GM21529 (cell line): Measurements from ENCODE around the gene DAP.

ENCODE experiments used
- ATAC-seq: cut with Tn5 transposase; IDR thresholded peaks from one replicate; pipeline ENCODE4 v1.9.1; 2021; ENCODE audit not compliant: unreplicated experiment

DAP gene

GRCh38 chr5:10761933-10762775 lies 1.1 kb upstream of the DAP start:
- ATAC-seq: no peak

GRCh38 chr5:10760921-10761184 lies 181 bp downstream of the DAP start:
- no peak for ATAC-seq

DNA sequence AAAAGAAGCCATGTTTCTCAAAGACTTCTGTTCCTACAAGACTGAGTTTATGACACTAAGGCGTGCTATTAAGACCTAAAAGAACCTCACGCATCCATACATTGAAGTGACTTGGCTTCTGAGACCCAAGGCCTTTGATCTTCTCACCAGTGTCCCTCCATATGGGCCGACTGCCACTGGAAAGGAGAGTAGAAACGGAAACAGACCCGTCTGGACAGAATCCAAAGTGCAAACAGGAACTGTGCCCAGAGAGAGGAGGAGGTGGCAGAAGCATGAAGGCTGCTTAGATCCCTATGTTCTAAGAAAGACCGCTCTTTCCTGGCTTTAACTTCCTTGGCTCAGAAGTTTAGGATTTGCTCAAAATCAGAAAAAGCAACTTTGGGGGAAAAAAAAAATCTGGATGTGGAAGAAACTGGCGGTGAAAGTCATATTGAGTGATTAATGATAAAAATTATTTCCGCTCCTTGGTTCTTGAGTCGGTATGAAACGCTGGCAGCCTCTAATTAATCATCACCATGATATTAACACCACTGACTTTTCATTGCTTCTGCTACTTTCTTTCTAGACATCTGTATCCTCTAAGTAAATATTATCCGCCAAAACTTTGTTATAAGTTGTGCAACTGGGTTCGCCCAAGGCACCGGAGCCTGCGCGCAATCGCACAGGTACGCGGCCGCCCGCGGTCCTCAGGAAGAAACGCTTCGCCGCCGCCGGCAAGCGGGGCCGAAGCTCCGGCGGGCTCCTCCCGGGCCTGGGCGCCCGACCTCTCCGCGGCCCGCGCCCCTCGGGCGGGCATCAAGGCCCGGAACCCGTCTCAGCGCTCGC lies 726 bp downstream of the DAP start:
- ATAC-seq: peak; percentile 33

- no peak for ATAC-seq
Measured at GRCh38 chr5:10759111-10759510, 1.9 kb downstream of the DAP start.

GRCh38 chr5:10757922-10758555 lies 3.0 kb downstream of the DAP start:
- ATAC-seq: no peak

- no peak for ATAC-seq
Measured at GRCh38 chr5:10757043-10757442, 4.0 kb downstream of the DAP start.

GRCh38 chr5:10756549-10756948 lies 4.5 kb downstream of the DAP start:
- peak; percentile 21 for ATAC-seq

- ATAC-seq: no peak
Measured at GRCh38 chr5:10753178-10753577, 7.9 kb downstream of the DAP start.

GRCh38 chr5:10752451-10752850 lies 8.6 kb downstream of the DAP start:
- no peak for ATAC-seq

DNA sequence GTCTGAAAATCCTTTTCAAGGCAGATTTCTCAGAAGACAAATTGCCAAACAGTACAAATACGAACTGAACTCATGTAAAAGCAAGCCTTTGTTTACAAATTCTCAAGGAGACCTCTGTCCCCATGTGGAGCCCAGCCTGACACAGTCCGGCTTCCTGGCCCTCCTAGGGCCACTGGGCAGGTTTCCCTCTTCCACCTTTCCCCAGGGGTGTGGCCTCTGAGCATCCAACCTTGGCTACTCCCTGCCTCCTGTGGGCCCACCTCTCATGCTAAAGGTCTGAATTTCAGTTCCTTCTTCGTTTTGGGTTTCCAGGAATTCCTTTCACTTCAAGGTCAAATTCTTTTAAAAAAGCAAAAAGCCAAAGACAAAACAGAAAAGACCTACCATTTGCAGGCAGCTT lies 10.1 kb downstream of the DAP start:
- ATAC-seq: no peak

DNA sequence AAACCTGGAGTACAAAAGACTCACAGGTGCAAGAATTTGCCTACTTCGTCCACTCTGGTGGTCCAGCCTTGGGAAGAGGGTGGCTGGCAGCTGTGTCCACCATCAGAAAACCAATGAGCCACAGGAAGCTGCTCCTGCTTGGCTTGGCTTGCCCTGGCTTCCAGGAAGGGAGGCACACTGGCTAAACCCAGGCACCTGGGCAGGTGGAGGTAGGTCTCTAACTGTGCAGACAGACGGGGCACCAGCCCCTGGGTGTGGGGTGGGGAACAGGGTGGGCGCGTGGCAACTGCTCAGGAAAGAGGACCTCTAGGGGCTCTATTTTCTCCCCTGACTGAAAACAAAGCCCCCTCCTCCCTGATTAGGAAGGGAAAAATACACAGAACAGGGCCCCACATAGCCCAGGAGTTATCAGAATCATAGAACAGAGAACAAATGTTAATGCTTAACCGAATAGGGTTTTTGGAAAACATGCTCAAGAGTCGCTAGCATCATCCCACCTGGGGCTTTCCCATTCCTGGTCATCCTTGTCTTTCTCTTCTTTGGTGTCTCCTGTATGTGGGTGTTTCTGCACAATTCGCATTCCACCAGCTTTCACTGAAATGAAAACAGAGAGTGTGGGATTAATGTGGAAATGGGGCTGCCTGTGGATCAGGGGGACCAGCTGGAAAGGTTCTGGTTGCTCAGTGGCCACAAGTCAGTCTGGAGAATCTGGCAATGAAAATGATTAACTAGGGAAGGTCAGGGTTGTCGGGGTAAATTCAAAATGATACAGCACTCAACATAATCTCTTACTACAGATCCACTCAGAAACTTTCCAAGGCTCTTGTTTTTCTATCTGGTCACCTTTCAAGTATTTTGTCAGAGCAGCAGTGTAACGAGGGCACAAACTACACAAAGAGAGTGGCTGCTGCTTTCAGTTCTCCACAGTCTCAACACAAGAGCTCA lies 13.1 kb downstream of the DAP start:
- no peak for ATAC-seq

- ATAC-seq: no peak
Measured at GRCh38 chr5:10746711-10747110, 14.3 kb downstream of the DAP start.

DNA sequence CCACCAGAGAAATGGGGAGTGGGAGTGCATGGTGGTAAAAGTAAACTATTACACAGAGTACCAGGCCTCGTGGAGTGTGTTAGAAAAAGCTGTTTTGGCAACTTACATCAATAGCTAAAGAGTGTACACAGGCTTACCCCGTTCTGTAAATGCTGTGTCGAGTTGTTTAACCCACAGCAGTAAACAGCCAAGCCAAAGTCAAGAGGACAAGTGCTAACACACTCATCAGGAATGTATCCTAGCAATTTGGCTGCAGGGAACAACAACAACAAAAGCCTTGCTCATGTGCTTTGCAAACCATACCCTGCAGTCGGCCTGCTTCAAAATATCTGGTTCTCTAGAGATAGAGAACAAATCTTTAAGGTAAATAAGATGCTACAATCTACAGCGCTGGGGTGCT lies 15.9 kb downstream of the DAP start:
- no peak for ATAC-seq

DNA sequence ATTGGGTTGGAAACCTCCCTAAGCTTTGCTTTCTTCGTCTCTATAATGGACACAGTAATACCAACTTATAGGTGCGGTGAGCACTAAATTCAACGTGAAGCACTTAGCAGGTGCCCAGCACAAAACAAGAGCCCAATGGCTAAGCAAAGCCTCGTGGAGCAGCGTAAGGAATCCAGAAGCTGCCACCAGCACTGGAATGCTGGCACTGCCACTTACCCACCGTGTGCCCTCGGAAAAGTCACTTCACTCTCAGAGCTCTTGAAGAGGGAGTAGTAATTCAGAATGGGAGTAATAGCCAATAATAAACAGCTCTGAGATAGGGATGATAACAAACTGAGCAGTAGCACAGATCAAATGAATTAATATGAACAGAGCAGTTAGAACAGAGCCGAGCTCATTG lies 16.4 kb downstream of the DAP start:
- no peak for ATAC-seq

DNA sequence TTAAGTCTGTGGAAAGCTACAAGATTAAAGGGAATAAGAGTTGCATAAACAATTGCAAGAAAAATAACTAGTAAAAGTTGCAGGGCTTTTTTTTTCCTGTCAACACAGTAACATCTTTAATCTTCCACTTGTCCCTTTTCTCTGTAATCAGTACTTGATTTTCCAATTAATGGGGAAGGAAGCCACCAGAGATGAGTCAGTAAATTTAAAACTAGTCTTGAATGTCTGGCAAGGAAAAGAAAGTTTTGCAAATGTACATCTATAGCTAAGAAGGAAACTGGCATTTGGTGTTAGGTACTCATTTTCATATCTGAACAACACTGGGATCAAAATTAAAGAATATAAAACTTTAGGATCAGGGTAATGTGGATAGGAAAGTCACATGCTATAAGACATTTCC lies 17.1 kb downstream of the DAP start:
- no peak for ATAC-seq

- ATAC-seq: no peak
Measured at GRCh38 chr5:10743526-10743925, 17.5 kb downstream of the DAP start.

- no peak for ATAC-seq
Measured at GRCh38 chr5:10741661-10742060, 19.4 kb downstream of the DAP start.

DNA sequence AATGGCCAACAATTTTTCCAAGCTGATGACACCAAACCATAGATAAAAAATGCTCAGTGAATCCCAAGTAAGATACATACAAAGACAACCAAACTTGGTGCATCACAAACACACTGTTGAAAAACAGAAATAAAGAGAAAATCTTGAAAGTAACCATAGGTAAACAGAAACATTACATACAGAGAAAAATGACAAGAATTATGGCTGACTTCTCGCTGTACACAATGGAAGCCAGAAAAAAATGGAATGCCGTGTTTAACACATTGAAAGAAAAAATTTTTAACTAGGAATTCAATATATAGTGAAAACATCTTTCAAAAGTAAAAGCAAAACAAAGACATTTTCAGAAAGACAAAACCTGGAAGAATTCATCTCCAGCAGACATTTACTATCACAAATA lies 20.6 kb downstream of the DAP start:
- ATAC-seq: no peak

DNA sequence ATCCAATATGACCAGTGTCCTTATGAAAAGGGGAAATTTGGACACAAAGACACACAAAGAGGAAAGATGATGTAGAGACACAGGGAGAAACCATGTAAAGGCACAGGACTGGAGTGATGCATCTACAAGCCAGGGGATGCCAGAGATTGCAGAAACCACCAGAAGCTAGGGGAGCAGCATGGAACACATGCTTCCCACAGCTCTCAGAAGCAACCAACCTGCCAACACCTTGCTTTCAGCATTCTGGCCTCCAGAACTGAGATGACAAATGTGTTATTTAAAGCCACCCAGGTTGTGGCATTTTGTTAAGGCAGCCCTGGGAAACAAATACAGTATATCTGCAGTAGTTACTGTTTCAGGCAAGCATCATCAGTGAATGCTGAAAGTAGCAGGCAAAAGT lies 23.2 kb downstream of the DAP start:
- no peak for ATAC-seq

GRCh38 chr5:10736808-10737207 lies 24.2 kb downstream of the DAP start:
- no peak for ATAC-seq

GRCh38 chr5:10736354-10736753 lies 24.7 kb downstream of the DAP start:
- ATAC-seq: no peak
